Left lobe of liver (tissue), 2 donors: ENCODE results near the gene NSD2. TPM values are rescaled to one million over a fixed set of nuclear protein-coding genes. Genes with fewer than 3 reads are reported as not detected.
A peak's percentile ranks its signal among the peaks of the same experiment; 100 is the strongest.
"Not testable (repeated sequence)": the region's sequence is repeated elsewhere in the genome, so short reads cannot be mapped to it uniquely, and the experiment has no call there.

Experiments used
- ATAC-seq: fragments of 200-7000 bp; cut with Tn5 transposase; one replicate; pipeline ENCODE4 v1.9.1; 2020; ENCODE audit warnings: mild to moderate bottlenecking, moderate library complexity
- DNase-seq: peaks from one replicate; pipeline ENCODE4 v3.0.0-alpha.2; 2020; ENCODE audit warnings: low spot score
- total RNA-seq: library from RNA; stranded (reverse); gene quantifications from one replicate; pipeline ENCODE4 v1.2.1, GENCODE V29; 2021
- donor health status: DM: no; HTN: no; CAD: no; lungs with moderate emphysema.
- donor health status: DM: no; HTN: yes; CAD: no.

Gene NSD2
- total RNA-seq, 1 donor from 2014 or later, result 13.5 TPM

DNA sequence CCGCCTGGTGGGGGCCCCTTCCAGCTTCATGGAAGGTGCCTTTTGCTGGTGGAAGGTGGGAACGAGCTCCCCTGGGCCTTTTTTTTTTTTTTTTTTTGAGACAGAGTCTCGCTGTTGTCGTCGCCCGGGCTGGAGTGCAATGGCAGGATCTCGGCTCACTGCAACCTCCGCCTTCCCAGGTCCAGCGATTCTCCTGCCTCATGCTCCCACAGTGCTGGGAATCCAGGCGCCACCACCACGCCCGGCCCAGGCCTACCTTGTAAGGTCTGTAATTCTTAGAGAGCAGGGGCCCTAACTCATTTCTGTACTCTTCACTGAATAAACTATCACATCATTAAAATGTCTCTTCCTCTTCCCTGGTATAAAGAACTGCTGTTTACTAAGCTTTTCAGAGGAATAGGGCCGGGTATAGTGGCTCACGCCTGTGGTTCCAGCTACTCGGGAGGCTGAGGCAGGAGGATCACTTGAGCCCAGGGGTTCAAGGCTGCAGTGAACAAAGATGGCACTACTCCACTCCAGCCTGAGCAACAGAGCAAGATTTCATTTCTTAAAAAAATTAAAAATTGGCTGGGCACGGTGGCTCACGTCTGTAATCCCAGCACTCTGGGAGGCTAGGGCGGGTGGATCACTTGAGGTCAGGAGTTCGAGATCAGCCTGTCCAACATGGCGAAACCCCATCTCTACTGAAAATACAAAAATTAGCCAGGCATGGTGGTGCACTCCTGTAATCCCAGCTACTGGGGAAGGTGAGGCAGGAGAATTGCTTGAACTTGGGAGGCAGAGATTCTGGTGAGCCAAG is 122.7 kb downstream of the NSD2 start:
- not testable (repeated sequence) for ATAC-seq
- DNase-seq, result peak; percentile 15

DNA sequence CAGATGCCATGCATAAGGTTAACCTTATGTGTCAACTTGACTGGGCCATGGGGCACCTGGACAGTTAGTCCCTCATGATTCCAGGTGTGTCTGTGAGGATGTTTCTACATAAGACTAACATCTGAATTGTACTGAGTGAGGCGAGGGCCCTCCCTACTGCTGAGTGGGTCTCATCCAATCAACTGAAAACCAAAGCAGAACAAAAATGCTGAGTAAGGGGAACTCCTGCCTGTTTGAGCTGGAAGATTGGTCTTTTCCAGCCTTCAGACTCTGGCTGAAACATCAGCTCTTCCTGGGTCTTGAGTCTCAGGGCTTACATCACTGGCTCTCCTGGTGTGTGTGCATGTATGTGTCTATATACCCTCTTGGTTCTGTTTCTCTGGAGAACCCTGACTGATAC is 123.7 kb downstream of the NSD2 start:
- no peak for ATAC-seq

DNA sequence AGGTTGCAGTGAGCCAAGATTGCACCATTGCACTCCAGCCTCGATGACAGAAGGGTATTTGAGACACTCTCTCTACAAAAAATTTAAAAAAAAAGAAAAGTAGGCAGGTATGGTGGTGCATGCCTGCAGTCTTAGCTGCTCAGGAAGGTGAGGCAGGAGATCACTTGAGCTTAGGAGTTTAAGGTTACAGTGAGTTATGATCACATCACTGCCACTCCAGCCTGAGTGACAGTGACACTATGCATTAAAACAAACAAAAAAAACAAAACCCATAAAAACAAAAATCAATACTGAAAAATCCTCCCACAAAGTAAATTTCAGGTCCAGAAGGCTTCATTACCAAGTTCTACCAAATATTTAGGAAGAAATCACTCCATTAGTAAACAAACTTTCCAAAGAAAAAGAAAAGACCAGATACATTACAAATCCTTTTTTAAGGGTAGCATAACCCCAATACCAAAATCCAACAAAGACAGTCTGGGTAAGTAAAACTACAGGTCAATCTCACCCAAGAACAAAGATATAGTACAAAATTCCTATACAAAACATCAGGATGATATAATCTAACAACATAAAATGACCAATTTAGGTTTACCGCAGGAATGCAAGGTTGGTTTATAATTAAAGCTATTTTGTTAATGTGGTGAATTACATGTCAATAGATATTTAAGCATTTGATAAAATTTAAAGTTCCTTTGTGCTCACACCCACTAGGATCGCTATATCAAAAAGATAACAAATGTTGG is 125.8 kb downstream of the NSD2 start:
- ATAC-seq (no peak), DNase-seq (no peak)

More for the DNA sequence above, 123.7 kb downstream of the NSD2 start:
- no peak for DNase-seq

DNA sequence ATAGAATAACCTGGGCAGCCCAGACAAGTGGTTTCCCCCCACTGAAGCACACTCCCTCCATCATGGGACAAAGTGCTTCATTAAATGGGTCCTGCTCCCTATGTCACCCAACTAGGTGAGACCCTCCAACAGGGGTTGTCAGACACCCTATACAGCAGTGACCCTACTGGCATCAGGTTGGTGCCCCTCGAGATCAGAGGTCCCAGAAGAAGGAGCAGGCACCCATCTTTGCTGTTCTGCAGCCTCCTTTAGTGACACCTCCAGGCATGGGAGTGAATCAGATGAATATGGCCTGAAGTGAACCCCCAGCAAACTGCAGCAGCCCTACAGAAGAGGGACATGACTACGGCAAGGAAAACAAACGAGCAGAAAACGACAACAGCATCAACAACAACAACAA is 126.5 kb downstream of the NSD2 start:
- no peak for ATAC-seq
- DNase-seq, result no peak

DNA sequence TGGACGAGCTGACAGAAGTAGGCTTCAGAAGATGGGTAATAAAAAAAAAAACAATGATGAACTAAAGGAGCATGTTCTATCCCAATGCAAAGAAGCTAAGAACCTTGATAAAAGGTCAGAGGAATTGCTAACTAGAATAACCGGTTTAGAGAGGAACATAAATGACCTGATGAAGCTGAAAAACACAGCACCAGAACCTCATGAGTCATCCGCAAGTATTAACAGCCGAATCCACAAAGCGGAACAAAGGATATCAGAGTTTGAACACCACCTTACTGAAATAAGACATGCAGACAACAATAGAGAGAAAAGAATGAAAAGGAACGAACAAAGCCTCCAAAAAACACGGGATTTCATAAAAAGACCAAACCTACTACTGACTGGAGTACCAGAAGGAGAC is 127.1 kb downstream of the NSD2 start:
- no peak for ATAC-seq
- DNase-seq, result no peak

DNA sequence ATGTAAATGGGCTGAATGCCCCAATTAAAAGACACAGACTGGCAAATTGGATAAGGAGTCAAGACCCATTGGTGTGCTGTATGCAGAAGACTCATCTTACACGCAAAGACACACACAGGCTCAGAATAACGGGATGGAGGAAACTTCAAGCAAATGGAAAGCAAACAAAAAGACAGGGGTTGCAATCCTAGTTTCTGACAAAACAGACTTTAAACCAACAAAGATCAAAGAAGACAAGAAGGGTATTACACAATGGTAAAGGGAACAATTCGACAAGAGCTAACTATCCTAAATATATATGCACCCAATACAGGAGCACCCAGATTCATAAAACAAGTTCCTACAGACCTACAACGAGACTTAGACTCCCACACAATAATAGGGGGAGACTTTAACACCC is 128.1 kb downstream of the NSD2 start:
- not testable (repeated sequence) for DNase-seq, ATAC-seq

DNA sequence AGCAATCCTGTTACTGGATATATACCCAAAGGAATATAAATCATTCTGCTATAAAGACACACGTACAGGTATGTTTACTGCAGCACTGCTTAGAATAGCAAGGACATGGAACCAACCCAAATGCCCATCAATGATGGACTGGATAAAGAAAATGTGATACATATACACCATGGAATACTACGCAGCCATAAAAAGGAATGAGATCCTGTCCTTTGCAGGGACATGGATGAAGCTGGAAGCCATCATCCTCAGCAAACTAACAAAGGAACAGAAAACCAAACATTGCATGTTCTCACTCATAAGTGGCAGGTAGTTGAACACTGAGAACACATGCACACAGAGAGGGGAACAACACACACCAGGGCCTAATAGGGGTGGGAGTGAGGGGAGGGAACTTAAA is 132.2 kb downstream of the NSD2 start:
- not testable (repeated sequence) for DNase-seq, ATAC-seq

DNA sequence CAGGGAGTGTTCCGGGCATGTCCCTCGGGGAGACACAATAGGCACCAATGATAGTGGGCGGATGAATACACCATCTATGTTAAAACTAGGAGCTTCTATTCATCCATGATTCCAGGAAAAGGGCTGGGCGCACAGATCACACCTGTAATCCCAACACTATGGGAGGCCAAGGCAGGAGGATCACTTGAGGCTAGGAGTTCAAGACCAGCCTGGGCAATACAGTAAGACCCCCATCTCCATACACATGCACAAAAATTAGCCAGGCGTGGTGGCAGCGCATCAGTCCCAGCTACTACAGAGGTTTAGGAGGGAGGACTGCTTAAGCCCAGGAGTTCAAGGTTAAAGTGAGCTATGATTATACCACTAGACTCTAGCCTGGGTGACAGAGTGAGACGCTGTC is 135.2 kb downstream of the NSD2 start:
- DNase-seq (no peak), ATAC-seq (no peak)

DNA sequence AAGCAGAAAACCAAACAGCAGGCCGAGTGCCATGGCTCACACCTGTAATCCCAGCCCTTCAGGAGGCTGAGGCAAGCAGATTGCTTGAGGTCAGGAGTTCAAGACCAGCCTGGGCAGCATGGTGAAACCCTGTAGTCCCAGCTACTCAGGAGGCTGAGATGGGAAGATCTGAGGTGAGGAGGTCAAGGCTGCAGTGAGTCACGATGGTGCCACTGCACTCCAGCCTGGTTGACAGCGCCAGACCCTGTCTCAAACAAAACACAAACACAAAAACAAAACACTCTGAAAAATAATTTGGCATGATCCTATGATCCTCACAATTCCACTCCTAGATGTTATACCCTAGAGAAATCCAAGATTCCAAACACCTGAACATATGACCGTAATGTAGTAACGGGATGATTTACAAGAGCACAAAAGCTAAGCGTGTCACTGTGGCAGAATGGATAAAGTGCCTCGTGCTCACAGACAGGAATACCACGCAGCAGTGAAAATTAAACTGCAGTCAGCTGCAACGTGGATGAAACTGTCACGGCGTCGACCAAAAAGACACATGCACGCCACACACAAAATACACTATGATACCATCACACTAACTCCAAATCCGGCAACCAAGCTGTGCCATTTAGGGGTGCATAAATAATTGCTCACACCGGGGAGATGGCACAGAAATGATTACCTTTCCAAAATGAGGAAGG is 135.9 kb downstream of the NSD2 start:
- ATAC-seq (no peak), DNase-seq (no peak)

DNA sequence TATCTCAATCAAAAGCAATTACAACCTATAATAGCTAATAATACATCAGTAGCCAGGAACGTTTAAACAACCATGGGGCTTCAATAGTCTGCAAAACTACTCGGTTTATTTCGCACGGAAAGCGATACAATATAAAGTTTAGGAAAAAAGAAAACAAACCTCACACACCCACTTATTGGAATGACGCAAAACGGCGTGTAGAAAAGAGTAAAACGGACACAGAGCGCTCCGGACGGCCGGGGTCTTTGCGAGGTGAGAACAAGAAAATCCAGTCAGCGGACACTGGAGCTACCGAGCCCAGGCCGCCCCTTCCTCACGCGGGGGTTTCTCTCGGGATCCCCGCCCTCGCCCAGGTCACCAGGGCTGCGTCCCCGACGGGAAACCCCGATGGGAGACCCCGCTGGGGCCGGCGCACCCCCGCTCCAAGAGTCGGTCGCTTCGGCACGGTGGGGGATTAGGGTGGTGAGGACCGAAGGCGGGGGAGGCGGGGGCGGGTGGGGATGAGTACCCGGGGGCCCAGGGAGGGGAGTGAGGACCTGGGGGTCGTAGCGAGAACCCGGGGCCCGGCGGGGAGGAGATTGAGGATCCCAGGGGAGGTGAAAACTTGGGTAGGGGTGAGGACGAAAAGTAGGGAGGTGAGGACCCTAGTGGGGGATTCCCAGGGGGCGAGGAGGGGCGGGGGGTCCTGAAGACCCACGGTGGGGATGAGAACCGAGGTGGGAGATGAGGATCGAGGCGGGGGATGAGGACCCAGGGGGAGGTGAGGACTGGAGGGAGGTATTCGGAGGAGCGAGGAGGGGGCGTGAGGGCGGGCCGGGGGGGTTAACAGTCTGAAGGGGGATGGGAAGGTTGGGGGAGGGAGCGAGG is 136.8 kb downstream of the NSD2 start:
- DNase-seq (no peak), ATAC-seq (no peak)

DNA sequence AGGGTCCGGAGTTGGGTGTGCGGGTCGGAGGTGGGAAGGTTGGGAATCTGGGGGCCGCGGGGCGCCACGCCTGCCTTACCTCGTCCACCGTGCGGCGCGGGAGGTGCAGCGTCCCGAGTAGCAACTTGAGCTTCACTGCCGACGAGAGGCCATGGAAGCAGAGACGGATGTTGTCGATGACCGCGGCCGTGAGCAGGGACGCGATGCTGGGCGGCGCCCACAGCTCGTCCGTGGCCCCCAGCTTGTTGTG is 137.4 kb downstream of the NSD2 start:
- ATAC-seq, result peak; percentile 7
- DNase-seq, result no peak

DNA sequence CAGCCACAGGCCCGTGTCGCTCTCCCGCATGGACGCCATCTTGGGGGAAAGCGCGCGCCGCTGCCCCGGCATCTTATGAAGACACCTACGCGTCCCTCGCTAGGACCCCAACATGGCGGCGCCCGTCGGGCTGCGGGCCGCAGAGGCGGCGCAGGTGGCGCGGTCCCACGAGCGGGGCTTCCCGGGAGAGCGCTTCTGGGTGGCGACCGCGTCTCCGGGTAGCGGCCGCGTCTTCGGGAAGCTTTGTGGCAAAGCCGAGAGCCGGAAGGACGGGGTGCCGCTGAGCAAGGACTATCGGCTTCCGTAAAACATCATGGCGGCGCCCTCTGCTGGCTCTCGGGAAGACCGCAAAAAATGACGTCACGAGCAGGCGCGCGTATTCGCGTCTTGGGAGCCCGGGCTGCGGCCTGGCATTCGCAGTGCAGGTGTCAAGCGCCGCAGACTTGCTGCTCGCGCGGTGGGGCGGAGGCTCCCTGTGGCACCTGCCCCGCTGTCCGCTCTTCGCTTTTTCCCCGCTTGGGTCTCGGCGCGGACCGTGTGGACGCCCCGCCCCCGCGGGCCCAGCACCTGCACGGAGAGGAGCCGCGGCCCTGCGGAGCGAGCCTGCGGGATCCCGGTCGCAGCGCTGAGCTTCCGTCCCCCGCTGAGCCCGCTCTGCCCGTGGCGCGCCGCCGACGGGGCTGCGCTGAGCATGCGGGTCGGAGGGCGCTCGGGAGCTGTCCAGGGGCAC is 137.9 kb downstream of the NSD2 start, which contains the start of gene NELFA:
Gene NELFA (minus strand): TSS at position 54 of the 730 bp plus-strand sequence. CDS start 15 bp downstream, at position 39.
- DNase-seq, result peak; percentile 97
- ATAC-seq, result peak; percentile 89

DNA sequence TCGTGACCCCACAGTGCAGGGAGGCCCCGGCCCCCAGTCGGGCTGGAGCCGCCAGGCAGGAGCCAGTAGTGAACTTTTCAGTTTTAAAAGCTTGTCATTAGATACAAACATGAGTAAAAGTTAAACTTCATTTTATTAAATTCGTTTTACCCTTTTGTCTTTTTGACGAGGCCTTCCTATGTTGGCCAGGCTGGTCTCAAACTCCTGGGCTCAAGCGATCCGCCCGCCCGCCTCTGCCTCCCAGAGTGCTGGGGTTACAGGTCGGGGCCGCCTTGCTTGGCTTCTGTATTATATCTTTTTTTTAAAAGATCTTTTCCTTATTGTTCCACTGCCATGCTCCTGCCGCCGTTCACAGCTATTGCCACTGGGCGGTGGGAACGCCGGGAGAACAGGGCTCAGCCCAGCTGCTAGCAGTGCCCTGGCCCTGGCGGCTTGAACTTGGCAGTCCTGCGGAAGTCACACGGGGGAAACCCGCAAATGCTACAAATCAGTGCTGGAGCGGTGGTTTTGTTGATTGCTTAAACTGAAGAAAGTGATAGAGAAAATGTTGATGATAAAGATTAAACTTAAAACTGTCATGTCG is 138.5 kb downstream of the NSD2 start:
- DNase-seq, result peak; percentile 77
- ATAC-seq, result peak; percentile 65

DNA sequence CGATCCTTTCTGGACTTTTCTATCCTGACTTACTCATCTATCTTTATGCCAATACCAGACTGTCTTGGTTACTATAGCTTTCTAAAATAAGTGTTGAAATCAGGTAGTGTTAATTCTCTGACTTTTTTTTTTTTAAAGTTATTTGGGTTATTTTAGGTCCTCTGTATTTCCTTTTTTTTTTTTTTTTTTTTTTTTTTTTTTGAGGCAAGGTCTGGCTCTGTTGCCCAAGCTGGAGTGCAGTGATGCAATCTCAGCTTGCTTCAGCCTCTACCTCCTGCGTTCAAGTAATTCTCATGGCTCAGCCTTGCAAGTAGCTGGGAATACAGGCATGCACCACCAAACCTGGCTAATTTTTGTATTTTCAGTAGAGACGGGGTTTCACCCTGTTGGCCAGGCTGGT is 140.4 kb downstream of the NSD2 start:
- DNase-seq (no peak), ATAC-seq (no peak)

DNA sequence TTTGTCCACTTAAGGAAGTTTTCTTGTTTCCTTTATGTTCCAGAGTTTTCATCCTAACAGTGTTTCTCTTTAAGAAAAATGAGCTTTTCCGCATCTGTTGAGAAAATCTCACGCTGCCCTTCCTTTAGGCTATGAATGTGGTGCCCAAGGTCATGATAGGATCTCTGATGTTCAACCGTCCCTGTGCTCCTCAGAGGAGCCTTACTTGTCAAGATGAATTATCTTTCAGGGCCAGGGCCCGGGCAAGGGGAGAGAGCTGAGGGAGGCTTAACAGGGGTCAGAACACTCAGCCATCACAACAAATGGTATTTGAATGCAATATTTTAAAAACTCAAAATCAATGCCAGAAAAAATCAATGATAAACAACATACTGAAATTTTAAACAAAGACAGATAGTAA is 143.8 kb downstream of the NSD2 start:
- no peak for ATAC-seq
- no peak for DNase-seq

DNA sequence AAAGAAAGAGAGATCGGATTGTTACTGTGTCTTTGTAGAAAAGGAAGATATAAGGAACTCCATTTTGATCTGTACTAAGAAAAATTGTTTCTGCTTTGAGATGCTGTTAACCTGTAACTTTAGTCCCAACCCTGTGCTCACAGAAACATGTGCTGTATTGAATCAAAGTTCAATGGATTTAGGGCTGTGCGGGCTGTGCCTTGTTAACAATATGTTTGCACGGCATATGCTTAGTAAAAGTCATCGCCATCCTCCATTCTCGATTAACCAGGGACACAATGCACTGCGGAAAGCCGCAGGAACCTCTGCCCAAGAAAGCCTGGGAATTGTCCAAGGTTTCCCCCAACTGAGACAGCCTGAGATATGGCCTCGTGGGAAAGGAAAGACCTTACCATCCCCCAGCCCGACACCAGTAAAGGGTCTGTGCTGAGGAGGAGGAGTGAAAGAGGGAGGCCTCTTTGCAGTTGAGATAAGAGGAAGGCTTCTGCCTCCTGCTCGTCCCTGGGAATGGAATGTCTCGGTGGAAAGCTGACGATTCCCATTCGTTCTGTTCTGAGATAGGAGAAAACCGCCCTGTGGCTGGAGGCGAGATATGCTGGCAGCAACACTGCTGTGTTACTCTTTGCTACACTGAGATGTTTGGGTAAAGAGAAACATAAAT is 150.3 kb downstream of the NSD2 start:
- DNase-seq, ATAC-seq: not testable (repeated sequence)

DNA sequence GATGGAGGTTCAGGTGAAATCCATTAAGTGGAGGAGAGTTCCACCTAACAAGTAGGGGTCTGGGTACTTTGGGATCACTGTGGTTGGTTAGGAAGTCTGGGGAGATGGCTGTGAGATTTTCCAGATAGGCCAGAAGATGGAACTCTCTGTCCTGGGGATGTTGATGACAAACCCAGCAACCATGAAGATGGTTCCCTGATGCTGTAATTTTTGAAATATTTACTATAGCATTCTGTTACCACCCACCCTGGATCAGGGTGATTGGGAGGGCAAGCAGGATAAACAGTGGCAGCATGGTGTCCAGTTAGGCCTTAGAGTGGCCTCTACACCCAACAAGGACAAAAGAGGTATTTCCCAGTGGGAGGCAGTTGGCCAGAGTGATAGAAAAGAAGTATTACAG is 153.5 kb downstream of the NSD2 start:
- ATAC-seq, result no peak
- DNase-seq, result no peak

DNA sequence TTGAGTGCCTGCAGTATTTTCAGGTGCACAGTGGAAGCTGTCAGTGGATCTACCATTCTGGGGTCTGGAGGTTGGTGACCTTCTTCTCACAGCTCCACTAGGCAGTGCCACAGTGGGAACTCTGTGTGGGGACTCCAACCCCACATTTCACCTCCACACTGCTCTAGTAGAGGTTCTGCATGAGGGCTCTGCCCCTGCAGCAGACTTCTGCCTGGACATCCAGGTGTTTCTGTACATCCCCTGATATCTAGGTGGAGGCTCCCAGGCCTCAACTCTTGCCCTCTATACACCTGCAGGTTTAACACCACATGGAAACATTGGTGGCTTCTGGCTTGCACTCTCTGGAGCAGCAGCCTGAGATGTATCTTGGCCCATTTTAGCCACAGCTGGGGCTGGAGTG is 154.6 kb downstream of the NSD2 start:
- DNase-seq, result no peak
- ATAC-seq, result no peak

DNA sequence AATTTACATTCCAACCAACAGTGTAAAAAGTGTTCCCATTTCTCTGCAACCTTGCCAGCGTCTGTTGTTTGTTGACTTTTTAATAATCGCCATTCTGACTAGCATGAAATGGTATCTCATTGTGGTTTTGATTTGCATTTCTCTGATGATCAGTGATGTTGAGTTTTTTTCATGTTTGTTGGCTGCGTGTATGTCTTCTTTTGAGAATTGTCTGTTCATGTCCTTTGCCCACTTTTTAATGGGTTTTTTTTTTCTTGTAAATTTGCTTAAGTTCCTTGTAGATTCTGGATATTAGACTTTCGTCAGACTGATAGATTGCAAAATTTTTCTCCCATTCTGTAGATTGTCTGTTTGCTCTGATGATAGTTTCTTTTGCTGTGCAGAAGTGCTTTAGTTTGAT is 155.9 kb downstream of the NSD2 start:
- not testable (repeated sequence) for DNase-seq, ATAC-seq
